Measurements from ENCODE around the gene IQGAP2. TPM values are rescaled to one million over a fixed set of nuclear protein-coding genes. Genes with fewer than 3 reads are reported as not detected.

IQGAP2 gene
- total RNA-seq, 1 donor = 0.36 TPM

- H3K27ac ChIP-seq (ENCODE audit: low read depth, low read length) = no peak overlapping the region
- H3K9me3 ChIP-seq (ENCODE audit: low read depth, low read length) = no peaks in the 10 kb centered on the region
- DNase-seq (ENCODE audit: insufficient read length, low spot score, missing footprints) = no peak
- no peak overlapping the region for H3K4me3 ChIP-seq (ENCODE audit: insufficient read depth, low read length)
- no peak for TF ChIP-seq CTCF (IDR thresholded peaks at IDR 0.05; ENCODE audit: extremely low read depth, low read depth, low read length)
- H3K4me1 ChIP-seq (ENCODE audit: insufficient read depth, low read length) = no peaks in the 10 kb centered on the region
- no peaks in the 10 kb centered on the region for H3K79me2 ChIP-seq (ENCODE audit: insufficient read depth, low read length)
- no peak overlapping the region for H2AFZ ChIP-seq (ENCODE audit: low read length)
- no peaks in the 10 kb centered on the region for H3K27me3 ChIP-seq (ENCODE audit: insufficient read depth, low read length)
- H3K4me2 ChIP-seq (ENCODE audit: insufficient read depth, low read length) = no peak overlapping the region
- H3K36me3 ChIP-seq (ENCODE audit: insufficient read depth, low read length) = no peaks in the 10 kb centered on the region
- no peaks in the 10 kb centered on the region for H4K20me1 ChIP-seq (ENCODE audit: insufficient read depth, low read length)
Observed at GRCh38 chr5:76492819-76493189, 89.7 kb downstream of the IQGAP2 start.

- no peaks in the 10 kb centered on the region for H3K9me3 ChIP-seq (ENCODE audit: low read depth, low read length)
- TF ChIP-seq CTCF (IDR thresholded peaks at IDR 0.05; ENCODE audit: extremely low read depth, low read depth, low read length) = no peak
- H3K4me1 ChIP-seq (ENCODE audit: insufficient read depth, low read length) = no peaks in the 10 kb centered on the region
- H3K27me3 ChIP-seq (ENCODE audit: insufficient read depth, low read length) = no peaks in the 10 kb centered on the region
- no peak overlapping the region for H2AFZ ChIP-seq (ENCODE audit: low read length)
- H3K27ac ChIP-seq (ENCODE audit: low read depth, low read length) = no peak overlapping the region
- no peak for DNase-seq (ENCODE audit: insufficient read length, low spot score, missing footprints)
- H4K20me1 ChIP-seq (ENCODE audit: insufficient read depth, low read length) = no peaks in the 10 kb centered on the region
- no peak overlapping the region for H3K4me2 ChIP-seq (ENCODE audit: insufficient read depth, low read length)
- no peaks in the 10 kb centered on the region for H3K79me2 ChIP-seq (ENCODE audit: insufficient read depth, low read length)
- H3K4me3 ChIP-seq (ENCODE audit: insufficient read depth, low read length) = no peak overlapping the region
- no peaks in the 10 kb centered on the region for H3K36me3 ChIP-seq (ENCODE audit: insufficient read depth, low read length)
Observed at GRCh38 chr5:76493190-76493837, 90.2 kb downstream of the IQGAP2 start.

- Histone ChIP-seq H3K4me3 (ENCODE audit: insufficient read depth, low read length) (no peak overlapping the region), H2AFZ (ENCODE audit: low read length) (no peak overlapping the region), H3K79me2 (ENCODE audit: insufficient read depth, low read length) (no peaks in the 10 kb centered on the region), H3K27ac (ENCODE audit: low read depth, low read length) (no peak overlapping the region), H3K4me2 (ENCODE audit: insufficient read depth, low read length) (no peak overlapping the region), H3K4me1 (ENCODE audit: insufficient read depth, low read length) (no peaks in the 10 kb centered on the region), H3K9me3 (ENCODE audit: low read depth, low read length) (no peaks in the 10 kb centered on the region), H4K20me1 (ENCODE audit: insufficient read depth, low read length) (no peaks in the 10 kb centered on the region), H3K27me3 (ENCODE audit: insufficient read depth, low read length) (no peaks in the 10 kb centered on the region), H3K36me3 (ENCODE audit: insufficient read depth, low read length) (no peaks in the 10 kb centered on the region)
- no peak for TF ChIP-seq CTCF (IDR thresholded peaks at IDR 0.05; ENCODE audit: extremely low read depth, low read depth, low read length)
- DNase-seq (ENCODE audit: insufficient read length, low spot score, missing footprints) = no peak
Observed at GRCh38 chr5:76494201-76494600, 91.1 kb downstream of the IQGAP2 start.

GRCh38 chr5:76495870-76496269 lies 92.8 kb downstream of the IQGAP2 start:
- no peak overlapping the region for H3K4me3 ChIP-seq (ENCODE audit: insufficient read depth, low read length)
- H3K4me2 ChIP-seq (ENCODE audit: insufficient read depth, low read length) = no peak overlapping the region
- H3K9me3 ChIP-seq (ENCODE audit: low read depth, low read length) = no peaks in the 10 kb centered on the region
- DNase-seq (ENCODE audit: insufficient read length, low spot score, missing footprints) = no peak
- no peak overlapping the region for H3K27ac ChIP-seq (ENCODE audit: low read depth, low read length)
- no peak overlapping the region for H2AFZ ChIP-seq (ENCODE audit: low read length)
- H3K36me3 ChIP-seq (ENCODE audit: insufficient read depth, low read length) = no peaks in the 10 kb centered on the region
- H3K27me3 ChIP-seq (ENCODE audit: insufficient read depth, low read length) = no peaks in the 10 kb centered on the region
- H4K20me1 ChIP-seq (ENCODE audit: insufficient read depth, low read length) = no peaks in the 10 kb centered on the region
- H3K4me1 ChIP-seq (ENCODE audit: insufficient read depth, low read length) = no peaks in the 10 kb centered on the region
- H3K79me2 ChIP-seq (ENCODE audit: insufficient read depth, low read length) = no peaks in the 10 kb centered on the region
- no peak for TF ChIP-seq CTCF (IDR thresholded peaks at IDR 0.05; ENCODE audit: extremely low read depth, low read depth, low read length)

All from osteoblast (primary cell).